ENCODE results near the gene CNTNAP2. TPM values are rescaled to one million over a fixed set of nuclear protein-coding genes. Genes with fewer than 3 reads are reported as not detected.

The CNTNAP2 gene
- total RNA-seq, 2 experiments from 2014 or later, result not detected

GRCh38 chr7:148204639-148205304, 2088.2 kb downstream of the CNTNAP2 start:
- POLR2A ChIA-PET, result no interaction called here
- ATAC-seq (ENCODE audit: low read depth) (no peak), DNase-seq (no peak)
- Mint-ChIP-seq H3K27me3 (peaks cover 4% of the 10 kb centered on the region), H3K4me1 (peaks cover under 1% of the 10 kb centered on the region), H3K4me3 (no peak overlapping the region), H3K9me3 (no peaks in the 10 kb centered on the region), H3K27ac (no peak overlapping the region), H3K36me3 (no peaks in the 10 kb centered on the region)

- ATAC-seq (ENCODE audit: low read depth) (no peak), DNase-seq (no peak)
- Mint-ChIP-seq H3K36me3 (no peaks in the 10 kb centered on the region), H3K4me3 (no peak overlapping the region), H3K9me3 (no peaks in the 10 kb centered on the region), H3K4me1 (peaks cover 1% of the 10 kb centered on the region), H3K27ac (no peak overlapping the region), H3K27me3 (peaks cover 4% of the 10 kb centered on the region)
- POLR2A ChIA-PET, result no interaction called here
These were observed 2093.1 kb downstream of the CNTNAP2 start for GRCh38 chr7:148209643-148210190.

GRCh38 chr7:148210804-148211325, 2094.3 kb downstream of the CNTNAP2 start:
- no peaks in the 10 kb centered on the region for H3K9me3 Mint-ChIP-seq
- no peak for ATAC-seq (ENCODE audit: low read depth)
- peaks cover 4% of the 10 kb centered on the region for H3K27me3 Mint-ChIP-seq

GRCh38 chr7:148211740-148212151, 2095.1 kb downstream of the CNTNAP2 start:
- POLR2A ChIA-PET, result no interaction called here
- ATAC-seq (ENCODE audit: low read depth) (no peak), DNase-seq (no peak)
- H3K27ac Mint-ChIP-seq, result no peak overlapping the region
- peaks cover 1% of the 10 kb centered on the region for H3K4me1 Mint-ChIP-seq
- H3K4me3 Mint-ChIP-seq, result no peak overlapping the region
- no peaks in the 10 kb centered on the region for H3K9me3 Mint-ChIP-seq
- H3K27me3 Mint-ChIP-seq, result peaks cover 4% of the 10 kb centered on the region
- H3K36me3 Mint-ChIP-seq, result no peaks in the 10 kb centered on the region

More at GRCh38 chr7:148210804-148211325, 2094.3 kb downstream of the CNTNAP2 start:
- H3K4me3 Mint-ChIP-seq, result no peak overlapping the region
- no peak for DNase-seq
- no peaks in the 10 kb centered on the region for H3K36me3 Mint-ChIP-seq
- no peak overlapping the region for H3K27ac Mint-ChIP-seq
- H3K4me1 Mint-ChIP-seq, result peaks cover 1% of the 10 kb centered on the region
- POLR2A ChIA-PET, result no interaction called here

GRCh38 chr7:148212731-148213130, 2096.1 kb downstream of the CNTNAP2 start:
- DNase-seq (no peak), ATAC-seq (ENCODE audit: low read depth) (no peak)
- H3K4me1 Mint-ChIP-seq, result peaks cover 1% of the 10 kb centered on the region
- H3K4me3 Mint-ChIP-seq, result no peak overlapping the region
- POLR2A ChIA-PET, result no interaction called here
- H3K9me3 Mint-ChIP-seq, result no peaks in the 10 kb centered on the region
- H3K27ac Mint-ChIP-seq, result no peak overlapping the region
- H3K27me3 Mint-ChIP-seq, result peaks cover 4% of the 10 kb centered on the region
- H3K36me3 Mint-ChIP-seq, result no peaks in the 10 kb centered on the region

GRCh38 chr7:148214101-148214500, 2097.5 kb downstream of the CNTNAP2 start:
- Mint-ChIP-seq H3K27me3 (peaks cover 4% of the 10 kb centered on the region), H3K36me3 (no peaks in the 10 kb centered on the region), H3K27ac (no peak overlapping the region), H3K4me3 (no peak overlapping the region), H3K4me1 (peaks cover 1% of the 10 kb centered on the region), H3K9me3 (no peaks in the 10 kb centered on the region)
- POLR2A ChIA-PET, result no interaction called here
- ATAC-seq (ENCODE audit: low read depth) (no peak), DNase-seq (no peak)

- Mint-ChIP-seq H3K36me3 (no peaks in the 10 kb centered on the region), H3K4me3 (no peak overlapping the region), H3K27me3 (no peaks in the 10 kb centered on the region), H3K27ac (no peak overlapping the region), H3K9me3 (no peaks in the 10 kb centered on the region), H3K4me1 (no peaks in the 10 kb centered on the region)
- no peak for DNase-seq
- POLR2A ChIA-PET, result no interaction called here
- ATAC-seq (ENCODE audit: low read depth), result no peak
These were observed 2102.0 kb downstream of the CNTNAP2 start for GRCh38 chr7:148218603-148219002.

- no peak for DNase-seq
- no peaks in the 10 kb centered on the region for H3K4me1 Mint-ChIP-seq
- no peaks in the 10 kb centered on the region for H3K36me3 Mint-ChIP-seq
- H3K9me3 Mint-ChIP-seq, result no peaks in the 10 kb centered on the region
- no peak for ATAC-seq (ENCODE audit: low read depth)
- H3K27ac Mint-ChIP-seq, result no peak overlapping the region
- no peak overlapping the region for H3K4me3 Mint-ChIP-seq
- H3K27me3 Mint-ChIP-seq, result no peaks in the 10 kb centered on the region
- POLR2A ChIA-PET, result no interaction called here
These were observed 2106.1 kb downstream of the CNTNAP2 start for GRCh38 chr7:148222721-148223120.

- Mint-ChIP-seq H3K27me3 (no peaks in the 10 kb centered on the region), H3K4me3 (no peak overlapping the region), H3K27ac (no peak overlapping the region), H3K36me3 (no peaks in the 10 kb centered on the region), H3K9me3 (no peaks in the 10 kb centered on the region), H3K4me1 (no peaks in the 10 kb centered on the region)
- DNase-seq (no peak), ATAC-seq (ENCODE audit: low read depth) (no peak)
- POLR2A ChIA-PET, result no interaction called here
These were observed 2106.6 kb downstream of the CNTNAP2 start for GRCh38 chr7:148223160-148223559.

- H3K4me1 Mint-ChIP-seq, result no peaks in the 10 kb centered on the region
- no peak overlapping the region for H3K27ac Mint-ChIP-seq
- no peaks in the 10 kb centered on the region for H3K9me3 Mint-ChIP-seq
- H3K27me3 Mint-ChIP-seq, result no peaks in the 10 kb centered on the region
- POLR2A ChIA-PET, result no interaction called here
- H3K4me3 Mint-ChIP-seq, result no peak overlapping the region
- DNase-seq (no peak), ATAC-seq (ENCODE audit: low read depth) (no peak)
- H3K36me3 Mint-ChIP-seq, result no peaks in the 10 kb centered on the region
These were observed 2107.1 kb downstream of the CNTNAP2 start for GRCh38 chr7:148223738-148224137.

GRCh38 chr7:148230296-148230695, 2113.7 kb downstream of the CNTNAP2 start:
- H3K36me3 Mint-ChIP-seq, result no peaks in the 10 kb centered on the region
- no peak overlapping the region for H3K4me3 Mint-ChIP-seq
- no peaks in the 10 kb centered on the region for H3K27me3 Mint-ChIP-seq
- H3K9me3 Mint-ChIP-seq, result no peaks in the 10 kb centered on the region
- no peak overlapping the region for H3K27ac Mint-ChIP-seq
- DNase-seq (no peak), ATAC-seq (ENCODE audit: low read depth) (no peak)
- H3K4me1 Mint-ChIP-seq, result no peaks in the 10 kb centered on the region
- POLR2A ChIA-PET, result no interaction called here

GRCh38 chr7:148230883-148231282, 2114.3 kb downstream of the CNTNAP2 start:
- ATAC-seq (ENCODE audit: low read depth) (no peak), DNase-seq (no peak)
- H3K9me3 Mint-ChIP-seq, result no peaks in the 10 kb centered on the region
- no peaks in the 10 kb centered on the region for H3K27me3 Mint-ChIP-seq
- H3K4me3 Mint-ChIP-seq, result no peak overlapping the region
- H3K27ac Mint-ChIP-seq, result no peak overlapping the region
- no peaks in the 10 kb centered on the region for H3K36me3 Mint-ChIP-seq
- no peaks in the 10 kb centered on the region for H3K4me1 Mint-ChIP-seq
- POLR2A ChIA-PET, result no interaction called here

- POLR2A ChIA-PET, result no interaction called here
- ATAC-seq (ENCODE audit: low read depth) (no peak), DNase-seq (no peak)
- no peaks in the 10 kb centered on the region for H3K9me3 Mint-ChIP-seq
- no peaks in the 10 kb centered on the region for H3K27me3 Mint-ChIP-seq
- H3K4me1 Mint-ChIP-seq, result no peaks in the 10 kb centered on the region
- no peak overlapping the region for H3K27ac Mint-ChIP-seq
- no peaks in the 10 kb centered on the region for H3K36me3 Mint-ChIP-seq
- H3K4me3 Mint-ChIP-seq, result no peak overlapping the region
These were observed 2116.2 kb downstream of the CNTNAP2 start for GRCh38 chr7:148232784-148233183.

GRCh38 chr7:148234715-148235114, 2118.1 kb downstream of the CNTNAP2 start:
- ATAC-seq (ENCODE audit: low read depth) (no peak), DNase-seq (no peak)
- Mint-ChIP-seq H3K9me3 (no peaks in the 10 kb centered on the region), H3K4me3 (no peak overlapping the region), H3K27me3 (no peaks in the 10 kb centered on the region), H3K27ac (no peak overlapping the region), H3K36me3 (no peaks in the 10 kb centered on the region), H3K4me1 (no peaks in the 10 kb centered on the region)
- POLR2A ChIA-PET, result no interaction called here
